ENCODE data around the gene IPO11. TPM values are rescaled to one million over a fixed set of nuclear protein-coding genes. Genes with fewer than 3 reads are reported as not detected.

Gene IPO11
- total and polyA plus RNA-seq, 8 donors = 3.7 to 19.5 (median 10.3) TPM

GRCh38 chr5:62576570-62577170 lies 164.1 kb downstream of the IPO11 start:
- no peak for TF ChIP-seq CTCF (IDR thresholded peaks at IDR 0.05)
- FAIRE-seq (no peak), ATAC-seq (no peak), DNase-seq (no peak)
- Histone ChIP-seq H3K9me3 (no peaks in the 10 kb centered on the region), H3K27me3 (no peaks in the 10 kb centered on the region), H3K4me3 (no peak overlapping the region), H3K36me3 (no peaks in the 10 kb centered on the region), H3K27ac (no peak overlapping the region), H3K4me1 (no peaks in the 10 kb centered on the region)
- whole genome bisulfite sequencing, 2 donors = 91 to 92% methylated on average over 4 of the region's 4 CpGs
- intact Hi-C loops (cut with DNase I) = no loop called here

- DNase-seq (no peak), ATAC-seq (no peak), FAIRE-seq (no peak)
- H3K4me3 ChIP-seq = no peak overlapping the region
- intact Hi-C loops (cut with DNase I) = no loop called here
- no peaks in the 10 kb centered on the region for H3K9me3 ChIP-seq
- WGBS, 2 donors = 91 to 92% methylated on average over 1 of the region's 1 CpG
- no peak overlapping the region for H3K27ac ChIP-seq
- no peak for TF ChIP-seq CTCF (IDR thresholded peaks at IDR 0.05)
- H3K36me3 ChIP-seq = no peaks in the 10 kb centered on the region
- no peaks in the 10 kb centered on the region for H3K4me1 ChIP-seq
- no peaks in the 10 kb centered on the region for H3K27me3 ChIP-seq
Measured at GRCh38 chr5:62577488-62577887, 164.9 kb downstream of the IPO11 start.

GRCh38 chr5:62578540-62578939 lies 166.0 kb downstream of the IPO11 start, which contains the start of gene LRRC70:
Gene LRRC70, plus strand, starts transcription at chr5:62578819. Its CDS starts 620 bp downstream, at chr5:62579439.
- no peaks in the 10 kb centered on the region for H3K27me3 ChIP-seq
- ATAC-seq = peak in 2 of 4 donors; percentile 22 to 35
- no peak within 1 kb of the TSS for H3K4me3 ChIP-seq

GRCh38 chr5:62579761-62580160 lies 167.2 kb downstream of the IPO11 start:
- FAIRE-seq (no peak), DNase-seq (no peak), ATAC-seq (no peak)
- Histone ChIP-seq H3K27ac (no peak overlapping the region), H3K4me3 (no peak overlapping the region), H3K4me1 (no peaks in the 10 kb centered on the region), H3K9me3 (no peaks in the 10 kb centered on the region), H3K27me3 (no peaks in the 10 kb centered on the region), H3K36me3 (no peaks in the 10 kb centered on the region)
- no peak for TF ChIP-seq CTCF (IDR thresholded peaks at IDR 0.05)
- intact Hi-C loops (cut with DNase I) = no loop called here
- 91% methylated on average over 5 of the region's 5 CpGs for WGBS, 2 donors

More at GRCh38 chr5:62578540-62578939, 166.0 kb downstream of the IPO11 start, which contains the start of gene LRRC70:
- DNase-seq = no peak
- no peak within 1 kb of the TSS for H3K27ac ChIP-seq
- intact Hi-C loops (cut with DNase I) = no loop called here
- no peaks in the 10 kb centered on the region for H3K36me3 ChIP-seq
- no peak for TF ChIP-seq CTCF (IDR thresholded peaks at IDR 0.05)
- no peak for FAIRE-seq
- H3K9me3 ChIP-seq = no peaks in the 10 kb centered on the region
- 73 to 74% methylated on average over 4 of the region's 4 CpGs for WGBS, 2 donors
- H3K4me1 ChIP-seq = no peaks in the 10 kb centered on the region

GRCh38 chr5:62581836-62582597 lies 169.5 kb downstream of the IPO11 start:
- 88 to 92% methylated on average over 8 of the region's 8 CpGs for WGBS, 2 donors
- no peak overlapping the region for H3K4me3 ChIP-seq
- intact Hi-C loops (cut with DNase I) = no loop called here

More at GRCh38 chr5:62581836-62582597, 169.5 kb downstream of the IPO11 start:
- ATAC-seq = no peak
- FAIRE-seq = no peak
- H3K27me3 ChIP-seq = no peaks in the 10 kb centered on the region
- no peaks in the 10 kb centered on the region for H3K9me3 ChIP-seq
- peaks cover 0 to 4% (median 0%) of the 10 kb centered on the region in 3 donors for H3K4me1 ChIP-seq
- H3K36me3 ChIP-seq = no peaks in the 10 kb centered on the region
- no peak for DNase-seq
- no peak for TF ChIP-seq CTCF (IDR thresholded peaks at IDR 0.05)
- no peak overlapping the region for H3K27ac ChIP-seq

All from pancreas (tissue), 10 donors.